RWPE2 (cell line): ENCODE measurements around the gene SIGLEC7.

Experiments used
- ATAC-seq: fragments of 200-7000 bp; cut with Tn5 transposase; 3 replicates; pipeline ENCODE4 v1.9.1; 2021; ENCODE audit warnings: low read depth
- DNase-seq: peaks from one replicate; pipeline ENCODE4 v3.0.0-alpha.2; 2020; ENCODE audit warnings: low spot score
- H3K27ac ChIP-seq: fragments of 450-650 bp; 2 replicates; pipeline ENCODE4 v1.5.1; 2017; ENCODE audit warnings: mild to moderate bottlenecking; ENCODE audit not compliant: poor library complexity, severe bottlenecking
- H3K27me3 ChIP-seq: fragments of 250-450 bp; sonication (Bioruptor Pico); 2 replicates; pipeline ENCODE4 v1.5.1; 2021; ENCODE audit warnings: mild to moderate bottlenecking, moderate library complexity; ENCODE audit not compliant: insufficient read depth, poor library complexity, severe bottlenecking
- H3K36me3 ChIP-seq: fragments of 250-450 bp; sonication (Bioruptor Pico); 2 replicates; pipeline ENCODE4 v1.5.1; 2020; ENCODE audit warnings: low read depth, mild to moderate bottlenecking, moderate library complexity
- H3K4me1 ChIP-seq: fragments of 250-450 bp; sonication (Bioruptor Pico); 2 replicates; pipeline ENCODE4 v1.5.1; 2021; ENCODE audit warnings: mild to moderate bottlenecking, moderate library complexity; ENCODE audit not compliant: insufficient read depth, poor library complexity, severe bottlenecking
- H3K4me3 ChIP-seq: fragments of 250-450 bp; sonication (Bioruptor Pico); 2 replicates; pipeline ENCODE4 v1.5.1; 2021; ENCODE audit warnings: mild to moderate bottlenecking, moderate library complexity; ENCODE audit not compliant: severe bottlenecking
- H3K9me3 ChIP-seq: fragments of 250-450 bp; sonication (Bioruptor Pico); 2 replicates; pipeline ENCODE4 v1.5.1; 2021; ENCODE audit warnings: mild to moderate bottlenecking, moderate library complexity; ENCODE audit not compliant: severe bottlenecking
- CTCF ChIP-seq: fragments of 450-650 bp; IDR thresholded peaks from one replicate; pipeline ENCODE4 v1.5.1; 2017; ENCODE audit warnings: mild to moderate bottlenecking, moderate library complexity; ENCODE audit not compliant: poor library complexity, severe bottlenecking

SIGLEC7 gene

GRCh38 chr19:51129716-51130115, 12.4 kb upstream of the SIGLEC7 start:
- H3K4me3 ChIP-seq = no peak overlapping the region
- H3K9me3 ChIP-seq = no peaks in the 10 kb centered on the region
- no peak for TF ChIP-seq CTCF
- DNase-seq = no peak
- H3K27ac ChIP-seq = no peak overlapping the region
- no peaks in the 10 kb centered on the region for H3K27me3 ChIP-seq
- no peaks in the 10 kb centered on the region for H3K4me1 ChIP-seq
- ATAC-seq = no peak
- no peaks in the 10 kb centered on the region for H3K36me3 ChIP-seq

GRCh38 chr19:51131780-51132680, 10.1 kb upstream of the SIGLEC7 start:
- H3K4me3 ChIP-seq = no peak overlapping the region

GRCh38 chr19:51135004-51135403, 7.1 kb upstream of the SIGLEC7 start:
- no peak for DNase-seq
- Histone ChIP-seq H3K4me3 (no peak overlapping the region), H3K9me3 (no peaks in the 10 kb centered on the region), H3K27me3 (peaks cover 10% of the 10 kb centered on the region), H3K27ac (no peak overlapping the region), H3K4me1 (no peaks in the 10 kb centered on the region), H3K36me3 (no peaks in the 10 kb centered on the region)
- no peak for TF ChIP-seq CTCF
- ATAC-seq = no peak

More at GRCh38 chr19:51131780-51132680, 10.1 kb upstream of the SIGLEC7 start:
- no peaks in the 10 kb centered on the region for H3K9me3 ChIP-seq
- no peaks in the 10 kb centered on the region for H3K4me1 ChIP-seq
- no peak for DNase-seq
- no peaks in the 10 kb centered on the region for H3K36me3 ChIP-seq
- H3K27ac ChIP-seq = no peak overlapping the region
- H3K27me3 ChIP-seq = no peaks in the 10 kb centered on the region
- ATAC-seq = no peak
- TF ChIP-seq CTCF = no peak

GRCh38 chr19:51135986-51136762, 5.9 kb upstream of the SIGLEC7 start:
- Histone ChIP-seq H3K27me3 (peaks cover 21% of the 10 kb centered on the region), H3K4me1 (no peaks in the 10 kb centered on the region), H3K27ac (no peak overlapping the region), H3K4me3 (no peak overlapping the region), H3K9me3 (no peaks in the 10 kb centered on the region), H3K36me3 (no peaks in the 10 kb centered on the region)
- no peak for TF ChIP-seq CTCF
- ATAC-seq = no peak
- DNase-seq = no peak
